GM12864 (cell line): ENCODE results near the gene KLHL6.
"Not testable (repeated sequence)": the region's sequence is repeated elsewhere in the genome, so short reads cannot be mapped to it uniquely, and the experiment has no call there.

Source experiments
- DNase-seq: peaks from one replicate; pipeline ENCODE4 v3.0.0-alpha.2; 2011; ENCODE audit warnings: low read depth
- H3K4me3 ChIP-seq: 2 replicates; pipeline ENCODE4 v1.5.1; 2011; ENCODE audit warnings: mild to moderate bottlenecking, low read depth, low read length, control low read depth
- TF ChIP-seq, protein P1 (sequence below): IDR thresholded peaks from 2 replicates; pipeline ENCODE4 v1.5.1; 2011; ENCODE audit warnings: low read depth, mild to moderate bottlenecking, moderate library complexity, low read length, control low read depth, inconsistent platforms; ENCODE audit errors: missing control alignments

KLHL6 gene

DNA sequence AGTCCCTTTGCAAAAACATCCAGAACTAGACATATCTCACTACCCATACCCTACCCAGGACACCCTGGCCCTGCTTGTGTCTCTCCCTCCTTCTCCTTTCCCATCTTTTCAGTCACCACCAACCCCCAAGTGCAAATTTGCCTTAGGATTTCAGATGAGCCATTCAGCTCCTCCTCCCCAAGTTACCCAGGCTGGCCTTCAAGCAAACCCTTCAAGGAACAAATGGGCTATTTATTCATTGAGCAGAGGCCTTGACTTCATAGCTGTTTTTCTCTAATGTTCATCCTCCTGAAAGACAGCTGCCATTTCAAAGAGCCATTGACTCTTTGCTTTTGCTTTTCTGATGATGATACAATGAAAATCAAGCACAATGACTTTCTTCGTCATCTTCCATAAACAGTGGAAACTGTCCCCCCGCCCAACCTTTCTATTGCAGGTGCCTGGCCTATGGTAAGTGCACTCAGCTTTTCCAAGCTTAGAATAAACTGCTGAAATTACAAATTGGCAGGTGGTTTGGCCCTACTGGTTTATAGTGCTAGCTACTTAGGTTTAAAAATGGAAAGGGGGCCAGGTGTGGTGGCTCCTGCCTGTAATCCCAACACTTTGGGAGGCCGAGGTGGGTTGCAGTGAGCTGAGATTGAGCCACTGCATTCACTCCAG lies 26.1 kb upstream of the KLHL6 start:
- no peak overlapping the region for H3K4me3 ChIP-seq
- no peak for DNase-seq
- TF ChIP-seq, protein P1, sequence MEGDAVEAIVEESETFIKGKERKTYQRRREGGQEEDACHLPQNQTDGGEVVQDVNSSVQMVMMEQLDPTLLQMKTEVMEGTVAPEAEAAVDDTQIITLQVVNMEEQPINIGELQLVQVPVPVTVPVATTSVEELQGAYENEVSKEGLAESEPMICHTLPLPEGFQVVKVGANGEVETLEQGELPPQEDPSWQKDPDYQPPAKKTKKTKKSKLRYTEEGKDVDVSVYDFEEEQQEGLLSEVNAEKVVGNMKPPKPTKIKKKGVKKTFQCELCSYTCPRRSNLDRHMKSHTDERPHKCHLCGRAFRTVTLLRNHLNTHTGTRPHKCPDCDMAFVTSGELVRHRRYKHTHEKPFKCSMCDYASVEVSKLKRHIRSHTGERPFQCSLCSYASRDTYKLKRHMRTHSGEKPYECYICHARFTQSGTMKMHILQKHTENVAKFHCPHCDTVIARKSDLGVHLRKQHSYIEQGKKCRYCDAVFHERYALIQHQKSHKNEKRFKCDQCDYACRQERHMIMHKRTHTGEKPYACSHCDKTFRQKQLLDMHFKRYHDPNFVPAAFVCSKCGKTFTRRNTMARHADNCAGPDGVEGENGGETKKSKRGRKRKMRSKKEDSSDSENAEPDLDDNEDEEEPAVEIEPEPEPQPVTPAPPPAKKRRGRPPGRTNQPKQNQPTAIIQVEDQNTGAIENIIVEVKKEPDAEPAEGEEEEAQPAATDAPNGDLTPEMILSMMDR = no peak

DNA sequence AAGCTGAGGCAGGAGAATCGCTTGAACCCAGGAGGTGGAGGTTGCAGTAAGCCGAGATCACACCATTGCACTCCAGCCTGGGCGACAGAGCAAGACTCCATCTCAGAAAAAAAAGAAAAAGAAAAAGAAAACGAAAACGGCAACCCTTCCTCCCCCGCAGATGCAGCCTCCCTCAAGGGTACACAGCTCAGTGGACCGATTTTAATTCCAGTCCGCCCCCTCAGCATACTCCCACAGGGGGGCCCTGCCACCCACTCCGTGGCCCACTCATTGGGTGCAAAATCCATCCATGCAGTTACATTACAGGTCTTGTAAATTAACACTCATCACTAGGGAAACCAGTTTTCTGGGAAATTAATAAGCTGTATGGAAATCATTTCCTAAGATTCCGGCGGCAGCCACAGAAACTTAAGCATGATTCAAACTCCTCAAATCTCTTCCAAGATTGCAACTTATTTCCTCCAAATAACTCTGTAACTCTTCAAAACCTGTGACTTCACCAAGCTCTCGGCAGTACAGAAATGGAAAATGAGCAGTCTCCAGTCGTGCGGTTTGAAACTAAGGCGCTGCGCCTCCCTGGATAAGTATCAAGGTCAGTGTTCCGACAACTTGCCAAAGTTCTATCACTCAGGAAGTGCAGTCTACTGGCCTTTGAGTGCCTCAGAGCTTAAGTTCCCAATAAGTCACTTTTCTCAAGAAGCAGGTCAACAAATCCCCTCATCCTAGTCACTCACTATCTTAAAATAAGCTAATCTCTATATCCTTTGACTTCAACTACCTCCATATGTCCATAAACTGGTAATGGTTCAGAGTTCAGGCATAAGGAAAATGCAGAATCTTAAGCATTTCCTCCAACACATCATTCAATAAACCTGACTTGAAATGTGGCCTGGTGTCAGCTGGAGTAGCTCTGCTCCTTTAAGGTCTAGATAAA lies 24.7 kb upstream of the KLHL6 start:
- H3K4me3 ChIP-seq = no peak overlapping the region
- DNase-seq = no peak
- TF ChIP-seq, protein P1 = no peak

DNA sequence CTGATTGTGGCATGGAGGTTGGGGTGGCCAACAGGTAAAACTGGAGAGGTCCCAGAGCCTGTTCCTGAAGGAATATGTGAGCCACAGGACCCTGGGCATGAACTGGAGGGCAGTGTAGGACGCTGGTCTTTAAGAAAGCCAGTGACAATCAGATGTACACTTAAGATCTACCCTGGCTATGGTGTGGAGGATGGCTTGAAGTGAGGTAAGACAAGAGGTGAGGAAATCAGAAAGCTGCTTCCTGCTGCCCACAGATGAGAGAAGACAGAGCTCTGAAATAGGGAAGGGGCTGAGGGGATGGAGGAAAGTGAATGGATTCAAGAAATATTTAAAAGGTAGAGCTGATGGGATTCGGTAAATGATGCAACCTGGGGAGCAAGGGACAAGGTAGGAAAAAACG lies 22.7 kb upstream of the KLHL6 start:
- TF ChIP-seq, protein P1 = no peak
- no peak overlapping the region for H3K4me3 ChIP-seq
- no peak for DNase-seq

DNA sequence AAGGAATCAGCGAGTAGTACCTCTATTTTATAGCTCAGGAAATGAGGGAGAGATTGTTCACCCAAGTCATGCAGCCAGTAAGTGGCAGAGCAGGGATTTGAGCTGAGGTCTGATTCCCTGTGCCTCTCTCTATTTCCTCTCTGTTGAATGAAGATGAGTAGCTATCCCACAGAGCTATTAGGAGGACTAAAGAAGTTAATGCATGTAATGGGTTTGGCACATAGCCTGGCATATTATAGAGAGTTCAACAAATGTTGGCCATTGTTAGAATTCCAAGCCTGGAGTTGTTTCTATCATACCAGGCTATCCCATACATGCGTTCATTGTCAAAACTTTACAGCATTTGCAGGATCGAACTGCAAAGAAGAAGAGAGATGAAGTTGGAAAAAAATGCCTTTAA lies 21.8 kb upstream of the KLHL6 start:
- DNase-seq = no peak
- TF ChIP-seq, protein P1 = no peak
- no peak overlapping the region for H3K4me3 ChIP-seq

DNA sequence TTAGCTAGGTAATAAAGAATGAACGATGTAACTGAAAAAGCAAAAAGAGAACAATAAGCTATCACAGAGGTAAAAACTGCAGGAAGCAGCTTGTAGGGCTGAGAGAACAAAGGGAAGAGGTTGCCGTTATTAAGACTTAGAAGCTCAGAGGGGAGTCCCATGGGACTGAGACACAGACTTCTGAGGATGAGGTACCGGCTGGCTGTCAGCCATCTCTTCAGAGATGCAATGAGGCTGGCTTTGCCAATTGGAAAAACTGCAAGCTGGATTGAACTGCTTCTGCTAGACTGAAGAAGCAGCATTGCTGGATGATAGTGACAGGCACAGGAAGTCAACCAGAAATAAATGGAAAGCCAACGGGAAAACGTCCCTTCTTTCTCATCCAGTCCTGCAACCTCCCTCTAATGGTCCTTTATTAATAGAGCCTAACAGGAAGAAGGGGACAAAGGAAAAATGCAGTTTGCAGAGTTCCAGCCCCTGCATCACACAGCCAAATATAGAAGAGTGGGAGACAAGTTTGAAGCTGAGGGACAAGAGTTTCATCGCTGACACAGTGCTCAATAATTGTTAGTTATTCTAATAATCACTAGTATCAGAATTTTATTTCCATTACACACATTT lies 21.1 kb upstream of the KLHL6 start:
- TF ChIP-seq, protein P1 = no peak
- no peak overlapping the region for H3K4me3 ChIP-seq
- no peak for DNase-seq

DNA sequence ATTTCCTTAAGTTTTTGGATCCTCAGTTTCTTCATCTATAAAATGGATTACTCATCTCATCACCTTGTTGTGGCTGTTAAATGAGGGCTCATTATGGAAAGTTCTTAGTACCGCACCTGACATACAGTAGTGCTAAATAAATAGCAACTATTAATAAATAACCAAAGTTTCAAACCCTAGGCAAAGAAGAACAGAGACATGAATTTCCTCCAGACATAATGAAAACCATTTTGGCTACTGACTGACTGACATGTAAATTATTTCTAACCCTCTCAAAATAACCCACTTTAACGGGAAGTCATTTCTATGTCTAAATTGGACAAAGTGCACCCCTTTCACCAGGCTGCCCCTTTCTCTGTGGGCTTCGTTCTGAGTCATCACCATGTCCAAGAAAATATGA lies 17.4 kb upstream of the KLHL6 start:
- TF ChIP-seq, protein P1 = no peak
- H3K4me3 ChIP-seq = no peak overlapping the region
- no peak for DNase-seq

DNA sequence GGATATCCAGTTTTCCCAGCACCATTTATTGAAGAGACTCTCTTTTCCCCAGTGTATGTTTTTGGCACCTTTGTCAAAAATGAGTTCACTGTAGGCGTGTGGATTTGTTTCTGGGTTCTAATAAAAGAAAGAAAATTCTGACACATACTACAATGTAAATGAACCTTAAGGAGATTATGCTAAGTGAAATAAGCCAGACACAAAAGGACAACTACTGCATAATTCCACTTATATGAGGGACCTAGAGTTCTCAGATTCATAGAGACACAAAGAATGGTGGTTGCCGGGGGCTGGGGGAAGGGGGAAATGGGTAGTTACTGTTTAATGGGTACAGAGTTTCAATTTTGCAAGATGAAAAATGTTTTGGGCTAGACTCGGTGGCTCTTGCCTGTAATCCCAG lies 14.7 kb upstream of the KLHL6 start:
- DNase-seq = not testable (repeated sequence)

More for the DNA sequence above, 14.7 kb upstream of the KLHL6 start:
- not testable (repeated sequence) for H3K4me3 ChIP-seq
